OCI-LY7 (cell line): ENCODE results near the gene DPP10.

Source experiments
- CTCF ChIP-seq: fragments of 200-600 bp; sonication (generic); conservative IDR thresholded peaks from 2 replicates; pipeline ENCODE4 v1.5.1; 2014; ENCODE audit warnings: mild to moderate bottlenecking, antibody characterized with exemption, low read length, moderate library complexity, mixed read lengths
- EZH2phosphoT487 ChIP-seq: fragments of 200-600 bp; sonication (generic); IDR thresholded peaks from 2 replicates; pipeline ENCODE4 v1.6.1; 2018; ENCODE audit warnings: low read depth, borderline replicate concordance, mild to moderate bottlenecking, mixed run types, antibody characterized with exemption, low read length, moderate library complexity, mixed read lengths

GRCh38 chr2:115075800-115076199 lies 633.4 kb downstream of the DPP10 start:
- TF ChIP-seq CTCF, result no peak
- TF ChIP-seq EZH2phosphoT487, result no peak
